Measurements from ENCODE around the gene NOS3. TPM values are rescaled to one million over a fixed set of nuclear protein-coding genes. Genes with fewer than 3 reads are reported as not detected.

Gene NOS3
- total and polyA plus RNA-seq, 9 of the 15 experiments (the other 6 are each of a cell fraction or from before 2014, with no cell fraction given): 1.1 to 121 (median 23.6) TPM

DNA sequence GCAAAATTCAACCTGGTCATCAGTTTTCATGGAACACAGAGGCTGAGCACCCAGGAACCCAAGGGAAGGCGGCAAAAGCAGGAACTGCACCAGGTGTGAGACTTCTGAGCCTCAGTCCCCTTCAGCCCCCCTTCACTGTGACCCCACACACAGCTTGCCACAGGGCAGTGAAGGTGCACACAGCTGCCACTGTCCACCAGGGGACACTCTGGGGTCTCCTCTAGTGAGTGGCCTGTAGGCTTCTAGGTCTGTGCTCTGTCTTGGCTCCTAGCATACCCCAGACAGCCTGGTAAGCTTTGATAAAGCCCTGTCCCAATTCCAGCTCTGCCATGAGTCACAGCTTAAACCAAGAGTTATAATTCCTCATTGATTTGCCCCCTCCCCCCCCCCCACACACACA, 24.8 kb upstream of the NOS3 start (continued):
- TF ChIP-seq, protein P1, sequence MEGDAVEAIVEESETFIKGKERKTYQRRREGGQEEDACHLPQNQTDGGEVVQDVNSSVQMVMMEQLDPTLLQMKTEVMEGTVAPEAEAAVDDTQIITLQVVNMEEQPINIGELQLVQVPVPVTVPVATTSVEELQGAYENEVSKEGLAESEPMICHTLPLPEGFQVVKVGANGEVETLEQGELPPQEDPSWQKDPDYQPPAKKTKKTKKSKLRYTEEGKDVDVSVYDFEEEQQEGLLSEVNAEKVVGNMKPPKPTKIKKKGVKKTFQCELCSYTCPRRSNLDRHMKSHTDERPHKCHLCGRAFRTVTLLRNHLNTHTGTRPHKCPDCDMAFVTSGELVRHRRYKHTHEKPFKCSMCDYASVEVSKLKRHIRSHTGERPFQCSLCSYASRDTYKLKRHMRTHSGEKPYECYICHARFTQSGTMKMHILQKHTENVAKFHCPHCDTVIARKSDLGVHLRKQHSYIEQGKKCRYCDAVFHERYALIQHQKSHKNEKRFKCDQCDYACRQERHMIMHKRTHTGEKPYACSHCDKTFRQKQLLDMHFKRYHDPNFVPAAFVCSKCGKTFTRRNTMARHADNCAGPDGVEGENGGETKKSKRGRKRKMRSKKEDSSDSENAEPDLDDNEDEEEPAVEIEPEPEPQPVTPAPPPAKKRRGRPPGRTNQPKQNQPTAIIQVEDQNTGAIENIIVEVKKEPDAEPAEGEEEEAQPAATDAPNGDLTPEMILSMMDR (IDR thresholded peaks at IDR 0.05 in 2 of 3, conservative IDR thresholded peaks at IDR 0.05 in 1 of 3; ENCODE audit: insufficient read depth in 2 of 3, low read depth in 1 of 3, low read length in 3 of 3): peak; percentile 89 to 94 (median 93)
- TF ChIP-seq, protein P2, sequence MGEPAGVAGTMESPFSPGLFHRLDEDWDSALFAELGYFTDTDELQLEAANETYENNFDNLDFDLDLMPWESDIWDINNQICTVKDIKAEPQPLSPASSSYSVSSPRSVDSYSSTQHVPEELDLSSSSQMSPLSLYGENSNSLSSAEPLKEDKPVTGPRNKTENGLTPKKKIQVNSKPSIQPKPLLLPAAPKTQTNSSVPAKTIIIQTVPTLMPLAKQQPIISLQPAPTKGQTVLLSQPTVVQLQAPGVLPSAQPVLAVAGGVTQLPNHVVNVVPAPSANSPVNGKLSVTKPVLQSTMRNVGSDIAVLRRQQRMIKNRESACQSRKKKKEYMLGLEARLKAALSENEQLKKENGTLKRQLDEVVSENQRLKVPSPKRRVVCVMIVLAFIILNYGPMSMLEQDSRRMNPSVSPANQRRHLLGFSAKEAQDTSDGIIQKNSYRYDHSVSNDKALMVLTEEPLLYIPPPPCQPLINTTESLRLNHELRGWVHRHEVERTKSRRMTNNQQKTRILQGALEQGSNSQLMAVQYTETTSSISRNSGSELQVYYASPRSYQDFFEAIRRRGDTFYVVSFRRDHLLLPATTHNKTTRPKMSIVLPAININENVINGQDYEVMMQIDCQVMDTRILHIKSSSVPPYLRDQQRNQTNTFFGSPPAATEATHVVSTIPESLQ (CRISPR knock-in tag; IDR thresholded peaks at IDR 0.05): no peak
- TF ChIP-seq JUND (IDR thresholded peaks at IDR 0.05; ENCODE audit: borderline replicate concordance, low read depth, low read length): peak; percentile 30; the same call in 1 of the 2 replicates
- peak; percentile 9; the same call in 1 of the 3 replicates for TF ChIP-seq JUND (tag; IDR thresholded peaks at IDR 0.05; ENCODE audit: borderline replicate concordance, low read depth, low read length)
- peak; percentile 64; the same call in 1 of the 2 replicates for TF ChIP-seq MYNN (IDR thresholded peaks at IDR 0.05)
- no peak for TF ChIP-seq MYNN (CRISPR knock-in tag; IDR thresholded peaks at IDR 0.05)
- TF ChIP-seq, protein P3, sequence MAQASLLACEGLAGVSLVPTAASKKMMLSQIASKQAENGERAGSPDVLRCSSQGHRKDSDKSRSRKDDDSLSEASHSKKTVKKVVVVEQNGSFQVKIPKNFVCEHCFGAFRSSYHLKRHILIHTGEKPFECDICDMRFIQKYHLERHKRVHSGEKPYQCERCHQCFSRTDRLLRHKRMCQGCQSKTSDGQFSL (CRISPR knock-in tag; IDR thresholded peaks at IDR 0.05): 0 out of 2 replicates have a peak, but pooled peaks have one; percentile 51
- TF ChIP-seq, protein P3 (tag; IDR thresholded peaks at IDR 0.05): no peak
- TF ChIP-seq, protein P4, sequence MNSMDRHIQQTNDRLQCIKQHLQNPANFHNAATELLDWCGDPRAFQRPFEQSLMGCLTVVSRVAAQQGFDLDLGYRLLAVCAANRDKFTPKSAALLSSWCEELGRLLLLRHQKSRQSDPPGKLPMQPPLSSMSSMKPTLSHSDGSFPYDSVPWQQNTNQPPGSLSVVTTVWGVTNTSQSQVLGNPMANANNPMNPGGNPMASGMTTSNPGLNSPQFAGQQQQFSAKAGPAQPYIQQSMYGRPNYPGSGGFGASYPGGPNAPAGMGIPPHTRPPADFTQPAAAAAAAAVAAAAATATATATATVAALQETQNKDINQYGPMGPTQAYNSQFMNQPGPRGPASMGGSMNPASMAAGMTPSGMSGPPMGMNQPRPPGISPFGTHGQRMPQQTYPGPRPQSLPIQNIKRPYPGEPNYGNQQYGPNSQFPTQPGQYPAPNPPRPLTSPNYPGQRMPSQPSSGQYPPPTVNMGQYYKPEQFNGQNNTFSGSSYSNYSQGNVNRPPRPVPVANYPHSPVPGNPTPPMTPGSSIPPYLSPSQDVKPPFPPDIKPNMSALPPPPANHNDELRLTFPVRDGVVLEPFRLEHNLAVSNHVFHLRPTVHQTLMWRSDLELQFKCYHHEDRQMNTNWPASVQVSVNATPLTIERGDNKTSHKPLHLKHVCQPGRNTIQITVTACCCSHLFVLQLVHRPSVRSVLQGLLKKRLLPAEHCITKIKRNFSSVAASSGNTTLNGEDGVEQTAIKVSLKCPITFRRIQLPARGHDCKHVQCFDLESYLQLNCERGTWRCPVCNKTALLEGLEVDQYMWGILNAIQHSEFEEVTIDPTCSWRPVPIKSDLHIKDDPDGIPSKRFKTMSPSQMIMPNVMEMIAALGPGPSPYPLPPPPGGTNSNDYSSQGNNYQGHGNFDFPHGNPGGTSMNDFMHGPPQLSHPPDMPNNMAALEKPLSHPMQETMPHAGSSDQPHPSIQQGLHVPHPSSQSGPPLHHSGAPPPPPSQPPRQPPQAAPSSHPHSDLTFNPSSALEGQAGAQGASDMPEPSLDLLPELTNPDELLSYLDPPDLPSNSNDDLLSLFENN (IDR thresholded peaks at IDR 0.05; ENCODE audit: low read depth in 2 of 2, low read length in 2 of 2): peak in 1 of 2 experiments; percentile 38; a peak in 1 of 4 replicates

All from K562 (cell line).